ENCODE data around the gene ANP32B.
"Not testable (repeated sequence)": the region's sequence is repeated elsewhere in the genome, so short reads cannot be mapped to it uniquely, and the experiment has no call there.

Gene ANP32B

DNA sequence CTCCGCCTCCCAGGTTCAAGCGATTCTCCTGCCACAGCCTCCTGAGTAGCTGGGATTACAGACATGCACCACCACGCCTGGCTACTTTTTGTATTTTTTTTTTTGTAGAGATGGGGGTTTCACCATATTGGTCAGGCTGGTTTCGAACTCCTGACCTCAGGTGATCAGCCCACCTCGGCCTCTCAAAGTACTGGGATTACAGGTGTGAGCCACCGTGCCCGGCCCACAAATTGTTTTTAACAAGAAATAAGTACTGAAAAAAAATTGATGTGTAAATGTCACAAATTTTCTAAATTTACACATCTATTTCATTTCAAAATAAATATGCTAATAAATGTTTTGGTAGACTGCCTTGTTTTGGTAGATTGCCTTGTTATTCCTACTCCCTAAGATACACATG, 13.5 kb downstream of the ANP32B start:
- DNase-seq = not testable (repeated sequence)

- DNase-seq = no peak
These were observed 14.5 kb downstream of the ANP32B start for GRCh38 chr9:97997330-97998276.

GRCh38 chr9:98002808-98003207, 19.7 kb downstream of the ANP32B start:
- no peak for DNase-seq

DNA sequence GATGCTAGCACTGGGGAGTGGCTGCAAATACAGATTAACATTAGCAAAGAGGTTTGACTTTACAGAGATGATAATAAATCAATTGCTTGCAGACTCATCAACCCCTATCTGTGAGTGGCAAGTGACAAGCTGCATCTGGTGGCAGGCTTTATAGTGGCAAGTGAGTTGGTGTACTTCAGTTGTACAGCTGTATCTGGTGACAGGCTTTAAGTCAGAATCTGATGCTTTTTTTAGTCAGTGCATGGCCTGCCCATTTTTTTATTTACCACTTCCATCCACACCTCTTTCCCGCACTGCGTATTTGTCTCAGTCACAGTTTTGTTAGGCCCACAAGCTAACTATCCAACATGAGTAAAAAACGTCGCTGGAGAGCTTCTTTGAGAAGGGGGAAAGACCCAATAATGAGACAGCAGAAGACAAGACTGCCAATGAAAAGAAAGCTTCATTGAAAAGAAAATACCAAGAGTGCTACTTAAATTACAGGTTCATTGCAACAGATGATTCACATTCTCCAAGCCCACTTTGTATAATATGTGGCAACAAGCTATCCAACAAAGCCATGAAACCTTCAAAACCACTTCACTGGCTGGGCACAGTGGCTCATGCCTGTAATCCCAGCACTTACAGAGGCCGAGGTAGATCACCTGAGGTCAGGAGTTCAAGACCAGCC, 23.1 kb downstream of the ANP32B start:
- no peak for DNase-seq

GRCh38 chr9:98007251-98007928, 24.2 kb downstream of the ANP32B start:
- no peak for DNase-seq

DNA sequence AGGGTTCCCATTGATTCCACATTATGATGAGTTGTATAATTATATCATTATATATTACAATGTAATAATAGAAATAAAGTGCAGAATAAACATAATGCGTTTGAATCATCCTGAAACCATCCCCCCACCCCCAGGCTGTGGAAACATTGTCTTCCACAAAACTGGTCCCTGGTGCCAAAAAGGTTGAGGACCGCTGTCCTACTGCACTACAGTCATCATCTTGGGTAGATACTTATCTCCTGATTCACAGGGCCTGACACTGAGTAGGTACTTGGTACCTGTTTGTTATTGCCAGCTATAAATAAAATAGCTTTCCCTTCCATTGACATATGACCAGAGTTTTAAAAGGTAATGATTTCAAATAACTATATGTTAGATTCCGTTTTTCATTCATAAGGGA, 25.6 kb downstream of the ANP32B start:
- no peak for DNase-seq

DNA sequence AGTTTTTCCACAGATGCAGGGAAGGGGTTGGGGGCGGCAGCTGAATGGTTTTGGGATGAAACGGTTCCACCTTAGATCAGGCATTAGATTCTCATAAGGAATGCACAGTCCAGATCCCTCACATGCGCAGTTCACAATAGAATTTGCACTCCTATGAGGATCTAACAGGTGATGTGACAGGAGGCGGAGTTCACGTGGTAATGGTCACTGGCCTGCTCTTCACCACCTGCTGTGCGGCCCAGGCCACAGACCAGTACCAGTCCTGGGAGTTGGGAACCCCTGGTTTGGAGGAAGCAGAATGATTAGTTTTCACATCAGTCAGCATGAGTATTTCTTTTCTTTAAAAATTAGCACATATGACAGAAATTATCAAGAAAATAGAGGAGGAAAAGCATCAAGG, 26.3 kb downstream of the ANP32B start:
- no peak for DNase-seq

- no peak for DNase-seq
These were observed 26.8 kb downstream of the ANP32B start for GRCh38 chr9:98009936-98010335.

DNA sequence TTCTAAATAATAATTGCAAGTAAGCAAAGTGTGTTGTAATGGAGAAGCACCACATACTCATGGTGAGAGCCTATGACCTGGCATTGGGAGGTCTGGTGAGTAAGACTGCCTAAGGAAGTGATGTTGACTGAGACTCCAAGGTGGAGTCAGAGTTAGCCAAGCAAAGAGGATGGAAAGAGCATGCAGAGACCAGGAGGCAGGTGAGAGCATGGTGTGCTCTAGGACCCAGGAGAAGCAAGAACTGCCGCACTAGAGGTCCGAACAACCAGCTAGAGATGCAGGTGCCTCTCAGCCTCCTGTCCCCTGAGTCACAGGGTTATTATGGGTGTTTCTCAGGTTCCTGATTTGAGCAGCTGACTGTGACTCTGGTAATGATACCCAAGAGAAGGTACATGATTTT, 27.3 kb downstream of the ANP32B start:
- DNase-seq = no peak

- DNase-seq = no peak
These were observed 28.0 kb downstream of the ANP32B start for GRCh38 chr9:98011122-98011521.

DNA sequence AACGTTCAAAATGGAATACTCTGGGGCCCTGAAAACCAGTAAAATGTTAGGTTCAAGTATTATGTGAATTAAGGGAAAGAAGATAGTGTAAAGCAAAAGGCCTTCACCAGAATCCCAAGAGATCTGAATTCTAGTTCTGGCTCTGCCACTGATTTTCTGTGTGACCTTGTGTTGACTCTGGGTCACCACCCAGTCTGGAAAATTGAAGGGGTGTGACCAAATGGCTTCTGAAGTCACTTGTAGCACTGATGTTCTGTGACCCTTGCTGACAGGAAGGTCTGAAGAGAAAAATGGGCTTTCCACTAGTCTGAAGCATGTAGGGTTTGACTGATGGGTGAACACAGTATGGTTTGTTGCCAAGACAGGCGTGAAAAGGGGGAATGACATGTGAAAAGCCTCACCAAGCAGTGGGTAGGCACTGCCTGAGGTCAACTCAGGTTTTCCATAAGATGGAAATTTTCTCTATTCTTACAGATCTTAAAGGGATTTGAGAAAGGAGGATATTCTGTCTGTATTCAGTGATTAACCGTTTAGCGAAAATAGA, 33.1 kb downstream of the ANP32B start:
- no peak for DNase-seq

DNA sequence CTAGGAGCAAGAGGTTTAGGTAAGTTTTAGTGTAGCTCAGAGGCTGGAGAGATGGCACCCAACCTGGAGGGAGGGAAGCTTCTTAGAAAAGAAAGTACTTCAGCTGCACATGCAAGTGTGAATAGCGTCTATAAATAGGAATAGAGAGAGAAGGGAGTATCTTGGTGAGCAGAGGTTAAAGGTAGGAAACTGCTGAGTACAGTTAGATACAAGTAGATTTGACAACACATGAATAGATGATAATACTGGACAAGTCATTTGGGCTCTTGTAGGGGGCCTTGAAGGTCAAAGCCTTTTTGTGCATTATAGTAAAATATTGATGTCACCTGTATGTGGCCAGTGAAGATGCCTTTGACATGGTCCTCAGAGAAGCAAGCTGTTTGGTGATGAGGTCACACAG, 34.2 kb downstream of the ANP32B start:
- no peak for DNase-seq

GRCh38 chr9:98018347-98018746, 35.2 kb downstream of the ANP32B start:
- DNase-seq = no peak

GRCh38 chr9:98019098-98019497, 36.0 kb downstream of the ANP32B start:
- no peak for DNase-seq

DNA sequence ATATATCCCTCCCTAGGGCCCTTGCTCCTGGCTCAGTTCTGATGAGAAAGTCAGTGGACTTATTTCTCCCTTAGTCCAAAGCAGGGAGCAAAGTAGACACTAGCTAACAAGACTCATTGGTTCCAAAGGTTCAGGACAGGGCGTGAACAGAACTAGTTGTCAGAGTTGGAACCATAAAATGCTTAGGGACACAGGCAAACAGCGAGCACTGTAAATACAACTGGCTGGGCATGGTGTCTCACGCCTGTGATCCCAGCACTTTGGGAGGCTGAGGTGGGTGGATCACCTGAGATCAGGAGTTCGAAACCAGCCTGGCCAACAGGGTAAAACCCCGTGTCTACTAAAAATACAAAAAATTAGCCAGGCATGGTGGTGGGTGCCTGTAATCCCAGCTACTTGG, 36.7 kb downstream of the ANP32B start:
- not testable (repeated sequence) for DNase-seq

DNA sequence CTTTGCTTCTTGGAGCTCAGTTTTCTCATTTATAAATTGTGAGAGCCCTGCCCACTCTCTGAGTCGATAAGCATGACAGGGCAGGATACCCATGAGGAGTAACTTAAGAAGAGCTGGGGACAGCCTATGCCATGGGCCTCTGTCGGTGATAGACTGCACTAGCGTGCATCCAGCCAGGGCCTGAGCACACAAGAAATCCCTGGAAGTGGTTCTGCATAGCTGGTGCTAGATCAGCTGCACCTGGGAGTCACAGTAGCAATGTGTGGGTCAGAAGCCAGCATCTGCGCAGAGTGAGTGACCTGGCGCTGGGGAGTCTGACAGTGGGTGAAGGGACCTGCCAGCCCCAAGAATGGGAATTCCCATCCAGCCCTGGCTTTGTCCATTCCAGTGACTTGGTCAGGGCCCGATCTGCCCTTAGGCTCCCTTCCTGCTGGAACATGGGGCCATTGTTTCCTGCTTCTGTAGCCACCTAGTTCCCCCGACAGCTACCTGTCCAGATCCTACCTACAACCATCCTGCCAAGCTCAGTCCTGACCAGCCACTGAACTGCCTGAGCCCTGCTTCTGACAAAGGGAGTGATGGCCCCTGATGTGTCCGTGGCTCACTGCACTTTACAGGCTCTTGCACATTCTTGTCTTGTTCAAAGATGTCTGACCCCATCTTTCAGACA, 37.5 kb downstream of the ANP32B start:
- no peak for DNase-seq

GRCh38 chr9:98021306-98022040, 38.3 kb downstream of the ANP32B start:
- no peak for DNase-seq

GRCh38 chr9:98022447-98022846, 39.3 kb downstream of the ANP32B start:
- no peak for DNase-seq

GRCh38 chr9:98024702-98025101, 41.6 kb downstream of the ANP32B start:
- DNase-seq = no peak

GRCh38 chr9:98031169-98031568, 48.0 kb downstream of the ANP32B start:
- DNase-seq = no peak

- DNase-seq = no peak
These were observed 48.8 kb downstream of the ANP32B start for GRCh38 chr9:98031935-98032334.

Measured in SIG-M5 (cell line).